ENCODE results near the gene GLI3. TPM values are rescaled to one million over a fixed set of nuclear protein-coding genes. Genes with fewer than 3 reads are reported as not detected.

Gene GLI3
- total RNA-seq, 2 experiments from 2014 or later: not detected

- H3K27ac Mint-ChIP-seq: no peak overlapping the region
- peaks cover 12% of the 10 kb centered on the region for H3K4me1 Mint-ChIP-seq (ENCODE audit: low read depth)
- POLR2A ChIA-PET: no interaction called here
- no peaks in the 10 kb centered on the region for H3K27me3 Mint-ChIP-seq
- H3K4me3 Mint-ChIP-seq: no peak overlapping the region
- TF ChIP-seq CTCF (IDR thresholded peaks at IDR 0.05): no peak
- H3K9me3 Mint-ChIP-seq: no peaks in the 10 kb centered on the region
- peak; percentile 20 for DNase-seq
- intact Hi-C loops (cut with micrococcal nuclease): no loop called here
- H3K36me3 Mint-ChIP-seq (ENCODE audit: low read depth): no peaks in the 10 kb centered on the region
- CTCF ChIA-PET: interaction anchor here (0.7 kb wide), 1 partner anchor 7 kb away, joined by 3 read pairs; no protein-coding TSS in a partner anchor
- peak; percentile 37 for ATAC-seq
Measured at GRCh38 chr7:42192851-42193461, 44.1 kb downstream of the GLI3 start.

- Mint-ChIP-seq H3K4me1 (ENCODE audit: low read depth) (peaks cover 12% of the 10 kb centered on the region), H3K9me3 (no peaks in the 10 kb centered on the region), H3K36me3 (ENCODE audit: low read depth) (no peaks in the 10 kb centered on the region), H3K4me3 (no peak overlapping the region), H3K27ac (no peak overlapping the region), H3K27me3 (no peaks in the 10 kb centered on the region)
- ATAC-seq: no peak
- no peak for TF ChIP-seq CTCF (IDR thresholded peaks at IDR 0.05)
- ChIA-PET CTCF (no interaction called here), POLR2A (no interaction called here)
- intact Hi-C loops (cut with micrococcal nuclease): no loop called here
- DNase-seq: no peak
Measured at GRCh38 chr7:42192066-42192465, 44.9 kb downstream of the GLI3 start.

GRCh38 chr7:42189535-42189934 lies 47.5 kb downstream of the GLI3 start:
- ChIA-PET POLR2A (no interaction called here), CTCF (no interaction called here)
- Mint-ChIP-seq H3K4me3 (no peak overlapping the region), H3K9me3 (no peaks in the 10 kb centered on the region), H3K27me3 (no peaks in the 10 kb centered on the region), H3K4me1 (ENCODE audit: low read depth) (peaks cover 12% of the 10 kb centered on the region), H3K27ac (no peak overlapping the region), H3K36me3 (ENCODE audit: low read depth) (no peaks in the 10 kb centered on the region)
- no peak for TF ChIP-seq CTCF (IDR thresholded peaks at IDR 0.05)
- ATAC-seq (no peak), DNase-seq (no peak)
- intact Hi-C loops (cut with micrococcal nuclease): no loop called here

GRCh38 chr7:42186151-42186550 lies 50.9 kb downstream of the GLI3 start:
- POLR2A ChIA-PET: no interaction called here
- Mint-ChIP-seq H3K4me3 (no peak overlapping the region), H3K9me3 (no peaks in the 10 kb centered on the region), H3K27ac (no peak overlapping the region), H3K4me1 (ENCODE audit: low read depth) (no peaks in the 10 kb centered on the region), H3K27me3 (no peaks in the 10 kb centered on the region), H3K36me3 (ENCODE audit: low read depth) (no peaks in the 10 kb centered on the region)
- CTCF ChIA-PET: interaction anchor here (0.9 to 1.2 kb wide), 4 partner anchors 9 to 66 kb away, joined by 3 read pairs; no protein-coding TSS in a partner anchor
- peak; percentile 18 for TF ChIP-seq CTCF (IDR thresholded peaks at IDR 0.05)
- intact Hi-C loops (cut with micrococcal nuclease): no loop called here
- no peak for DNase-seq
- ATAC-seq: no peak

- H3K4me1 Mint-ChIP-seq (ENCODE audit: low read depth): no peaks in the 10 kb centered on the region
- no peak for ATAC-seq
- no peaks in the 10 kb centered on the region for H3K9me3 Mint-ChIP-seq
- ChIA-PET POLR2A (no interaction called here), CTCF (interaction anchor here (0.7 to 1.2 kb wide), 5 partner anchors 8 to 65 kb away, joined by 3 read pairs; no protein-coding TSS in a partner anchor)
- no peak overlapping the region for H3K27ac Mint-ChIP-seq
- no peak for DNase-seq
- TF ChIP-seq CTCF (IDR thresholded peaks at IDR 0.05): no peak
- H3K27me3 Mint-ChIP-seq: no peaks in the 10 kb centered on the region
- no peak overlapping the region for H3K4me3 Mint-ChIP-seq
- no peaks in the 10 kb centered on the region for H3K36me3 Mint-ChIP-seq (ENCODE audit: low read depth)
- intact Hi-C loops (cut with micrococcal nuclease): no loop called here
Measured at GRCh38 chr7:42185726-42186125, 51.3 kb downstream of the GLI3 start.

Data from activated CD8-positive, alpha-beta T cell treated with anti-CD3 and anti-CD28 coated beads for 36 hours (primary cell).